Activated CD4-positive, alpha-beta T cell treated with anti-CD3 and anti-CD28 coated beads for 36 hours (primary cell): ENCODE data around the gene NLRP11. TPM values are rescaled to one million over a fixed set of nuclear protein-coding genes. Genes with fewer than 3 reads are reported as not detected.

ENCODE experiments used
- total RNA-seq, 2 experiments: library from RNA; stranded (reverse); gene quantifications; one replicate each; pipeline ENCODE4 v1.2.3, GENCODE V29; 2021

The NLRP11 gene
- total RNA-seq, 2 experiments from 2014 or later = 0.05 TPM

Other genes starting within 250 kb of the NLRP11 start
- 10 to 100 TPM; 13.6 to 14.7 TPM for gene FIZ1, start 232.5 kb downstream of the NLRP11 start, total RNA-seq
- gene ZNF524, start 231.7 kb downstream of the NLRP11 start, total RNA-seq = 10 to 100 TPM; 16.2 to 18.6 TPM
- gene ZNF865, start 226.4 kb downstream of the NLRP11 start, total RNA-seq = 10 to 100 TPM; 11.4 to 12.1 TPM
- 1 to 10 TPM; 3.2 to 4.3 TPM for gene ZNF784, start 207.4 kb downstream of the NLRP11 start, total RNA-seq
- 10 to 100 TPM; 24.2 to 35.6 TPM for gene ZNF580, start 191.0 kb downstream of the NLRP11 start, total RNA-seq
- 10 to 100 TPM; 18.9 to 26.9 TPM for gene ZNF581, start 188.3 kb downstream of the NLRP11 start, total RNA-seq
- 1 to 10 TPM; 6.2 to 6.3 TPM for gene CCDC106, start 183.8 kb downstream of the NLRP11 start, total RNA-seq
- 100 to 1,000 TPM; 252 to 292 TPM for gene U2AF2, start 177.0 kb downstream of the NLRP11 start, total RNA-seq
- gene EPN1, start 156.8 kb downstream of the NLRP11 start, total RNA-seq = 10 to 100 TPM; 32.5 to 37.1 TPM
- gene NLRP9, start 93.6 kb downstream of the NLRP11 start, total RNA-seq = not detected
- gene RFPL4A, start 72.9 kb downstream of the NLRP11 start, total RNA-seq = not detected
- not detected for gene RFPL4AL1, start 62.9 kb downstream of the NLRP11 start, total RNA-seq
- gene NLRP4, start 4.5 kb upstream of the NLRP11 start, total RNA-seq = not detected
- not detected for gene NLRP13, start 100.3 kb upstream of the NLRP11 start, total RNA-seq
- gene NLRP8, start 115.8 kb upstream of the NLRP11 start, total RNA-seq = not detected
- not detected for gene NLRP5, start 154.8 kb upstream of the NLRP11 start, total RNA-seq